Measurements from ENCODE around the gene TNS4. TPM values are rescaled to one million over a fixed set of nuclear protein-coding genes. Genes with fewer than 3 reads are reported as not detected.

Gene TNS4
- total RNA-seq, 1 experiment from 2014 or later: 0.21 TPM

DNA sequence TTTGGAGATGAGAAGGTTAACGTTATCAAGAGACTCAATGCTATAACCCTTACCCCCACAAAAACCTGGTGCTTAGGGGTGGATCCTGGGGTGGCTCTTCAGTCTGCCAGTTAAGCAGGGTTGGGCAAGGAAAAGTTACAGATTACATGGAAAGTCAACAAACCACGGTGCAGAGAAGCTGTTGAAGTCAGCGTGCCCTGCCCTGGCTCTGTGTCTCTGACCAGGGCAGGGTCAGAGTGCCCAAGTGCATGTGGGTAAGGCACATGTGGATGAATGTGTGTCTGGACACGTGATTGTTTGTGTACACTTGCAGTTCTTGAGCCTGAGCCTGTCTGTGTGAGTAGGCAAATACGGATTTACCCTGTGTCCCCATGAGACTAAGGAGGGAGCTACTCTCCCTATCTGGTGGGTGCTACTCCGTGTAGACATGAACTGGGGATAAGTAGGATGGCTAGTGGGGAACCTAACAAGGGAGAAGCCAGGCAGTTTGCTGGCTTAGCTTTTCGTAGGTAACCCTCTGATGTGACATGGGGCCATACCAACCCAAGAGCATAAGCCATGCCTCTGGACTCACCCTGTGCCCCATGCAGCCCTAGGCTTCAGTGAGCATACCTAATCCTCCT, 52.7 kb downstream of the TNS4 start:
- CTCF ChIA-PET: interaction anchor here (0.5 to 53.1 kb wide), 63 partner anchors 4 to 1279 kb away, joined by 3 to 4142 read pairs (median 4); partner anchors contain the start of genes CCR7, IGFBP4, MED24 and NR1D1
- peak overlapping the region; percentile 11 for H3K4me3 Mint-ChIP-seq (ENCODE audit: low read depth, unreplicated experiment)
- H3K36me3 Mint-ChIP-seq (ENCODE audit: insufficient read depth, unreplicated experiment): peaks cover 17% of the 10 kb centered on the region
- H3K27me3 Mint-ChIP-seq (ENCODE audit: unreplicated experiment): peaks cover 31% of the 10 kb centered on the region
- TF ChIP-seq, protein P1, sequence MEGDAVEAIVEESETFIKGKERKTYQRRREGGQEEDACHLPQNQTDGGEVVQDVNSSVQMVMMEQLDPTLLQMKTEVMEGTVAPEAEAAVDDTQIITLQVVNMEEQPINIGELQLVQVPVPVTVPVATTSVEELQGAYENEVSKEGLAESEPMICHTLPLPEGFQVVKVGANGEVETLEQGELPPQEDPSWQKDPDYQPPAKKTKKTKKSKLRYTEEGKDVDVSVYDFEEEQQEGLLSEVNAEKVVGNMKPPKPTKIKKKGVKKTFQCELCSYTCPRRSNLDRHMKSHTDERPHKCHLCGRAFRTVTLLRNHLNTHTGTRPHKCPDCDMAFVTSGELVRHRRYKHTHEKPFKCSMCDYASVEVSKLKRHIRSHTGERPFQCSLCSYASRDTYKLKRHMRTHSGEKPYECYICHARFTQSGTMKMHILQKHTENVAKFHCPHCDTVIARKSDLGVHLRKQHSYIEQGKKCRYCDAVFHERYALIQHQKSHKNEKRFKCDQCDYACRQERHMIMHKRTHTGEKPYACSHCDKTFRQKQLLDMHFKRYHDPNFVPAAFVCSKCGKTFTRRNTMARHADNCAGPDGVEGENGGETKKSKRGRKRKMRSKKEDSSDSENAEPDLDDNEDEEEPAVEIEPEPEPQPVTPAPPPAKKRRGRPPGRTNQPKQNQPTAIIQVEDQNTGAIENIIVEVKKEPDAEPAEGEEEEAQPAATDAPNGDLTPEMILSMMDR (IDR thresholded peaks at IDR 0.05; ENCODE audit: unreplicated experiment): no peak
- intact Hi-C loops (cut with micrococcal nuclease; ENCODE audit: unreplicated experiment): loop anchor here (2.0 kb wide), 3 partner anchors 28 to 84 kb away; no protein-coding TSS in a partner anchor
- peak; percentile 94 for DNase-seq
- no peaks in the 10 kb centered on the region for H3K9me3 Mint-ChIP-seq (ENCODE audit: low read depth, unreplicated experiment)
- peak overlapping the region; percentile 1 for H3K27ac Mint-ChIP-seq (ENCODE audit: unreplicated experiment)
- H3K4me1 Mint-ChIP-seq (ENCODE audit: low read depth, unreplicated experiment): peaks cover 58% of the 10 kb centered on the region
- BruUV-seq (replicated peaks): no TSS peak

DNA sequence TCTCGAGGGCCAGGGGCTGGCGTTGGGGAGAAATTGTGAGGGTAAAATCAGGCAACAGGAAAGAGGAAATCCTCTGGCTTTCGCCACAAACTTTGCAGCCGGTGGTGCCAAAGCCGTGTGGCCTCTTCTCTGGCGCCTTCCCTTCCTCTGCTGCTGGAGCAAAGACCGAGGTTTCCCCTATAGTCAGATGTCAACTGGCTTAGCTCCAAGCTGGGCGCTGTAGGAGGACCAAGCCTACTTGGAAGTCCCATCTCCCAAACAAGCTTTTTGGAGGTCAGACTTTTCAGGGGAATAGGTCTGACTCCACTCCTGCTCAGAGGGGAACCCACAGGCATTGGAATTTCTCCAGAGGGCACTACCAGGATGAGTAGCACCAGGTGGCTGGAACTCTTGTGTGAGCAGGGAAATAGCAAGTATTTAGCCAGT, 53.2 kb downstream of the TNS4 start:
- CTCF ChIA-PET: interaction anchor here (0.5 to 53.1 kb wide), 56 partner anchors 4 to 1278 kb away, joined by 3 to 4142 read pairs (median 4); partner anchors contain the start of genes CCR7, IGFBP4, MED24 and NR1D1
- Mint-ChIP-seq H3K4me1 (ENCODE audit: low read depth, unreplicated experiment) (peaks cover 53% of the 10 kb centered on the region), H3K9me3 (ENCODE audit: low read depth, unreplicated experiment) (no peaks in the 10 kb centered on the region), H3K36me3 (ENCODE audit: insufficient read depth, unreplicated experiment) (peaks cover 20% of the 10 kb centered on the region), H3K27ac (ENCODE audit: unreplicated experiment) (peak overlapping the region; percentile 1), H3K4me3 (ENCODE audit: low read depth, unreplicated experiment) (peak overlapping the region; percentile 11), H3K27me3 (ENCODE audit: unreplicated experiment) (peaks cover 31% of the 10 kb centered on the region)
- intact Hi-C loops (cut with micrococcal nuclease; ENCODE audit: unreplicated experiment): loop anchor here (2.0 kb wide), 3 partner anchors 29 to 85 kb away; no protein-coding TSS in a partner anchor
- BruUV-seq (replicated peaks): no TSS peak
- peak; percentile 75 for DNase-seq
- TF ChIP-seq, protein P1 (IDR thresholded peaks at IDR 0.05; ENCODE audit: unreplicated experiment): no peak

DNA sequence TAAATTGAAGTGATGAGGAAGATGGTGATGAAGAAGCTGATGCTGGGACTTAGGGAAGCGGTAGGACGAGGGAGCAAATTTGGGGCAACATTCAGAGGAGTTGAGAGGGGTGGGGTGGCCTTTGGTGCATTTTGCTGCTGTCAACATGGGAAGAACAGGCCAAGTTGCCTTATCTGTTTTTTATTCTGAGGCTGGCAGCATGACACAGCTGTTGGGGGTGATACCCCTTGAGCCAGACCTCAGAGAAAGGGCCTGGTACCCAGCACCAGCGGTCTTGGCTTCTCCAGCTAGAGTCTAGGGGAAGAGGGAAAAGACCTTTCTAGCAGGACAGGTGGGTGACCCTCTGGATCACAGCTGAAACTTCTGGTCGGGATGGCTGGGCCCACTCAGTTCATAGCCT, 53.6 kb downstream of the TNS4 start:
- intact Hi-C loops (cut with micrococcal nuclease; ENCODE audit: unreplicated experiment): loop anchor here (2.0 kb wide), 3 partner anchors 29 to 85 kb away; no protein-coding TSS in a partner anchor
- H3K4me1 Mint-ChIP-seq (ENCODE audit: low read depth, unreplicated experiment): peaks cover 48% of the 10 kb centered on the region
- H3K36me3 Mint-ChIP-seq (ENCODE audit: insufficient read depth, unreplicated experiment): peaks cover 18% of the 10 kb centered on the region
- CTCF ChIA-PET: interaction anchor here (0.5 to 53.1 kb wide), 35 partner anchors 4 to 1278 kb away, joined by 3 to 4142 read pairs (median 4); partner anchors contain the start of genes CCR7, IGFBP4, NR1D1 and PSMD3
- TF ChIP-seq, protein P1 (IDR thresholded peaks at IDR 0.05; ENCODE audit: unreplicated experiment): no peak
- DNase-seq: no peak
- H3K27me3 Mint-ChIP-seq (ENCODE audit: unreplicated experiment): peaks cover 30% of the 10 kb centered on the region
- no TSS peak for BruUV-seq (replicated peaks)
- no peak overlapping the region for H3K4me3 Mint-ChIP-seq (ENCODE audit: low read depth, unreplicated experiment)
- H3K9me3 Mint-ChIP-seq (ENCODE audit: low read depth, unreplicated experiment): no peaks in the 10 kb centered on the region
- H3K27ac Mint-ChIP-seq (ENCODE audit: unreplicated experiment): no peak overlapping the region

DNA sequence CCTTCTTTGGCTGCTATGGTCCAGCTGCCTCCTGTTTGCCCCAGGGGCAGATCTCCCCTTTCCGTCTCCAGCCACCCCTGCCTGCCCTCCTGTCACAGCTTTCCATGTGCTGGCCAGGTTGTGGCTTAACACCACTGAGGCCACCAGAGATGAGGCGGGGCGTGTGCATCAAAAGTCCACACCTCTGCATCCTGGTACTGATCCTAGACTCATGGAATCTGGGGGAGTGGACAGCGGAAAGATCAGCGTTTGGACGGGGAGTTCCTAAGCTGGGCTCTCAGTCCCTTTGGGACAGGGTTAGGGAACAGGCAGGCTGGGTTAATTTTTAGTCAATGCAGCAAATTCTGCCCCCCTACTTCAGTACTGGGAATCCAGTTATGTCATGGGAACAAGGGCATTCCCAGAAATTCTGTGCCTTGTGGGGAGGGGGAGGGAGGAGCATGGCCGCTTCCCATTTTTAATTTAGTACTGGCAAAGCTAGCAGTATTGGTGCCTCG, 54.2 kb downstream of the TNS4 start:
- Mint-ChIP-seq H3K27ac (ENCODE audit: unreplicated experiment) (no peak overlapping the region), H3K27me3 (ENCODE audit: unreplicated experiment) (peaks cover 24% of the 10 kb centered on the region), H3K4me1 (ENCODE audit: low read depth, unreplicated experiment) (peaks cover 42% of the 10 kb centered on the region), H3K36me3 (ENCODE audit: insufficient read depth, unreplicated experiment) (peaks cover 12% of the 10 kb centered on the region), H3K9me3 (ENCODE audit: low read depth, unreplicated experiment) (no peaks in the 10 kb centered on the region), H3K4me3 (ENCODE audit: low read depth, unreplicated experiment) (no peak overlapping the region)
- intact Hi-C loops (cut with micrococcal nuclease; ENCODE audit: unreplicated experiment): no loop called here
- CTCF ChIA-PET: interaction anchor here (0.5 to 53.1 kb wide), 21 partner anchors 3 to 741 kb away, joined by 3 to 4142 read pairs (median 12); partner anchors contain the start of genes CCR7, IGFBP4, PSMD3 and TOP2A
- TF ChIP-seq, protein P1 (IDR thresholded peaks at IDR 0.05; ENCODE audit: unreplicated experiment): no peak
- DNase-seq: no peak
- no TSS peak for BruUV-seq (replicated peaks)
